ENCODE measurements around the gene RRP36.

- no peak for TF ChIP-seq CTCF (conservative IDR thresholded peaks at IDR 0.05; ENCODE audit: low read depth, low read length)
- TF ChIP-seq EZH2 (IDR thresholded peaks at IDR 0.05; ENCODE audit: low read length, unreplicated experiment) = no peak
- no peak for TF ChIP-seq EZH2phosphoT487 (IDR thresholded peaks at IDR 0.05; ENCODE audit: borderline replicate concordance, low read length)
Observed at GRCh38 chr6:43033496-43034189, 12.2 kb downstream of the RRP36 start.
